ENCODE results near the gene CFDP1. TPM values are rescaled to one million over a fixed set of nuclear protein-coding genes. Genes with fewer than 3 reads are reported as not detected.
A peak's percentile ranks its signal among the peaks of the same experiment; 100 is the strongest.

CFDP1 gene
- total and polyA plus RNA-seq, 4 donors, result 44.8 to 105 (median 64.1) TPM

- ATAC-seq (ENCODE audit: insufficient read depth, low FRiP score), result no peak
Measured at GRCh38 chr16:75264999-75265910, 168.0 kb downstream of the CFDP1 start.

GRCh38 chr16:75264457-75264998, 168.8 kb downstream of the CFDP1 start:
- peak overlapping the region; percentile 55 to 68 for H3K9ac ChIP-seq (ENCODE audit: insufficient read depth in 1 of 2, low read length in 2 of 2)
- no peak for ATAC-seq (ENCODE audit: insufficient read depth, low FRiP score)
- H3K4me3 ChIP-seq, result peak overlapping the region; percentile 87
- peak; percentile 91 to 96 (median 94) for DNase-seq
- H3K27ac ChIP-seq (ENCODE audit: low read depth in 1 of 2, low read length in 1 of 2), result peak overlapping the region; percentile 95 to 97
- peaks cover 0 to 3% (median 1%) of the 10 kb centered on the region in 4 donors for H3K36me3 ChIP-seq (ENCODE audit: control insufficient read depth in 4 of 4, insufficient read depth in 4 of 4, low read length in 4 of 4)
- no peaks in the 10 kb centered on the region for H3K27me3 ChIP-seq (ENCODE audit: control insufficient read depth in 3 of 3, insufficient read depth in 3 of 3, low read length in 2 of 3)
- no peak for TF ChIP-seq CTCF (IDR thresholded peaks at IDR 0.05; ENCODE audit: control extremely low read depth, extremely low read depth)
- H3K4me1 ChIP-seq (ENCODE audit: control insufficient read depth in 5 of 5, insufficient read depth in 5 of 5, low read length in 5 of 5), result peaks cover 20 to 50% (median 39%) of the 10 kb centered on the region in 5 donors
- WGBS, 2 donors, result 32 to 55% methylated on average over 14 of the region's 14 CpGs
- no peaks in the 10 kb centered on the region for H3K9me3 ChIP-seq (ENCODE audit: control insufficient read depth in 4 of 4, insufficient read depth in 3 of 4, low read length in 3 of 4)

More at GRCh38 chr16:75264999-75265910, 168.0 kb downstream of the CFDP1 start:
- no peak for TF ChIP-seq CTCF (IDR thresholded peaks at IDR 0.05; ENCODE audit: control extremely low read depth, extremely low read depth)
- peak overlapping the region; percentile 51 to 55 for H3K9ac ChIP-seq (ENCODE audit: insufficient read depth in 1 of 2, low read length in 2 of 2)
- 2 to 3% methylated on average over 43 to 74 of the region's 74 CpGs for WGBS, 2 donors
- no peaks in the 10 kb centered on the region for H3K27me3 ChIP-seq (ENCODE audit: control insufficient read depth in 3 of 3, insufficient read depth in 3 of 3, low read length in 2 of 3)
- peak in 2 of 3 donors; percentile 47 to 50 for DNase-seq
- peak overlapping the region; percentile 87 for H3K4me3 ChIP-seq
- peak overlapping the region; percentile 95 to 97 for H3K27ac ChIP-seq (ENCODE audit: low read depth in 1 of 2, low read length in 1 of 2)
- peaks cover 20 to 52% (median 41%) of the 10 kb centered on the region in 5 donors for H3K4me1 ChIP-seq (ENCODE audit: control insufficient read depth in 5 of 5, insufficient read depth in 5 of 5, low read length in 5 of 5)
- H3K36me3 ChIP-seq (ENCODE audit: control insufficient read depth in 4 of 4, insufficient read depth in 4 of 4, low read length in 4 of 4), result peaks cover 0 to 3% (median 1%) of the 10 kb centered on the region in 4 donors
- H3K9me3 ChIP-seq (ENCODE audit: control insufficient read depth in 4 of 4, insufficient read depth in 3 of 4, low read length in 3 of 4), result no peaks in the 10 kb centered on the region

DNA sequence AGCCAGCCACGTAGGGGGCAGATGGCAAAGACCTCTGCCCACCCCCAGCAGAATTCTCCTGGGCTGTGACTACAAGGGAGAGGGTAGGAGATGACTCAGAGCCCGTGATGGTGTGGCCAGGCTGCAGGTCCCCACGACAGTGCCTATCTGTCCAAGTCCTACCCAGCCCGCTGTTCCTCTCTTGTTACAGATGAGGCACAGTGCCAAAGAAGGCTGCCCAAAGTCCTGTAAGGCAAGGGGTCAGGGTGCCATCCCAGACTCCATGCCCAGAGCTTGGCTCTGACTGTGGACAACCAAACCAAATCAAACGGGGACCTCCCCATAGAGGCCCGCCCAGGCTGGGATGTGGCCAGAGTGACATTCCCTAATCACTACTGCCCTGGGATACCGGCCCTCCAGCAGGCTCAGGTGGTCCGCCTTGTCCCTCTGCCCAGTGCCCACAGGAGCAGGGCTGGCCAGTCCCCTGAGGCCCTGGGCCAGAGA, 169.3 kb downstream of the CFDP1 start:
- Histone ChIP-seq H3K36me3 (ENCODE audit: control insufficient read depth in 4 of 4, insufficient read depth in 4 of 4, low read length in 4 of 4) (peaks cover 0 to 3% (median 1%) of the 10 kb centered on the region in 4 donors), H3K4me3 (peak overlapping the region; percentile 18), H3K9me3 (ENCODE audit: control insufficient read depth in 4 of 4, insufficient read depth in 3 of 4, low read length in 3 of 4) (no peaks in the 10 kb centered on the region), H3K27ac (ENCODE audit: low read depth in 1 of 2, low read length in 1 of 2) (peak overlapping the region; percentile 95 to 97), H3K9ac (ENCODE audit: insufficient read depth in 1 of 2, low read length in 2 of 2) (peak overlapping the region; percentile 28 to 68), H3K27me3 (ENCODE audit: control insufficient read depth in 3 of 3, insufficient read depth in 3 of 3, low read length in 2 of 3) (no peaks in the 10 kb centered on the region), H3K4me1 (ENCODE audit: control insufficient read depth in 5 of 5, insufficient read depth in 5 of 5, low read length in 5 of 5) (peaks cover 20 to 50% (median 41%) of the 10 kb centered on the region in 5 donors)
- ATAC-seq (ENCODE audit: insufficient read depth, low FRiP score), result no peak
- WGBS, 2 donors, result 49 to 65% methylated on average over 8 of the region's 8 CpGs
- TF ChIP-seq CTCF (IDR thresholded peaks at IDR 0.05; ENCODE audit: control extremely low read depth, extremely low read depth), result no peak
- no peak for DNase-seq
